GM23248 (cell line): Measurements from ENCODE around the gene SVEP1. TPM values are rescaled to one million over a fixed set of nuclear protein-coding genes. Genes with fewer than 3 reads are reported as not detected.
"Not testable (repeated sequence)": the region's sequence is repeated elsewhere in the genome, so short reads cannot be mapped to it uniquely, and the experiment has no call there.

Experiments
- DNase-seq: peaks from one replicate; pipeline ENCODE4 v3.0.0-alpha.2; 2015
- H2AFZ ChIP-seq: fragments of 200-600 bp; sonication (generic); 2 replicates; pipeline ENCODE4 v1.6.1; 2016; ENCODE audit warnings: antibody characterized with exemption
- H3F3A ChIP-seq: fragments of 200-600 bp; sonication (generic); 2 replicates; pipeline ENCODE4 v1.6.1; 2016; ENCODE audit warnings: mild to moderate bottlenecking, antibody characterized with exemption, mixed run types; ENCODE audit not compliant: insufficient read depth
- H3K27ac ChIP-seq: fragments of 200-600 bp; sonication (generic); 2 replicates; pipeline ENCODE4 v1.5.1; 2016; ENCODE audit warnings: mild to moderate bottlenecking
- H3K27me3 ChIP-seq: fragments of 200-600 bp; sonication (generic); replicated peaks from 2 replicates; pipeline ENCODE4 v1.6.1; 2016; ENCODE audit warnings: mild to moderate bottlenecking; ENCODE audit not compliant: insufficient read depth
- H3K36me3 ChIP-seq: fragments of 200-600 bp; sonication (generic); 2 replicates; pipeline ENCODE4 v1.6.1; 2016; ENCODE audit warnings: low read depth, mild to moderate bottlenecking
- H3K4me1 ChIP-seq: fragments of 200-600 bp; sonication (generic); 2 replicates; pipeline ENCODE4 v1.6.1; 2016; ENCODE audit warnings: mild to moderate bottlenecking; ENCODE audit not compliant: insufficient read depth
- H3K4me2 ChIP-seq: fragments of 200-600 bp; sonication (generic); one replicate; pipeline ENCODE4 v1.6.1; 2016; ENCODE audit warnings: mild to moderate bottlenecking; ENCODE audit not compliant: unreplicated experiment
- H3K4me3 ChIP-seq: fragments of 200-600 bp; sonication (generic); 2 replicates; pipeline ENCODE4 v1.5.1; 2016; ENCODE audit warnings: mild to moderate bottlenecking
- H3K79me2 ChIP-seq: fragments of 200-600 bp; sonication (generic); 2 replicates; pipeline ENCODE4 v1.6.1; 2016; ENCODE audit warnings: mild to moderate bottlenecking; ENCODE audit not compliant: insufficient read depth
- H3K9ac ChIP-seq: fragments of 200-600 bp; sonication (generic); 2 replicates; pipeline ENCODE4 v1.6.1; 2016; ENCODE audit warnings: mild to moderate bottlenecking
- H3K9me2 ChIP-seq: fragments of 200-600 bp; sonication (generic); 2 replicates; pipeline ENCODE4 v1.6.1; 2016; ENCODE audit warnings: mixed run types, mild to moderate bottlenecking, moderate library complexity; ENCODE audit not compliant: insufficient read depth
- H3K9me3 ChIP-seq: fragments of 200-600 bp; sonication (generic); one replicate; pipeline ENCODE4 v1.6.1; 2017; ENCODE audit warnings: low read depth
- H4K20me1 ChIP-seq: fragments of 200-600 bp; sonication (generic); 2 replicates; pipeline ENCODE4 v1.6.0; 2016; ENCODE audit not compliant: insufficient read depth
- EZH2 ChIP-seq: fragments of 200-600 bp; sonication (generic); IDR thresholded peaks from 2 replicates; pipeline ENCODE4 v1.6.1; 2018; ENCODE audit warnings: antibody characterized with exemption, mild to moderate bottlenecking; ENCODE audit not compliant: insufficient read depth, poor library complexity, severe bottlenecking
- EZH2phosphoT487 ChIP-seq: fragments of 200-600 bp; sonication (generic); IDR thresholded peaks from 2 replicates; pipeline ENCODE4 v1.6.1; 2018; ENCODE audit warnings: antibody characterized with exemption, moderate library complexity, mild to moderate bottlenecking, low read depth; ENCODE audit not compliant: insufficient read depth
- WGBS, 2 experiments: methylation state at CpG; one replicate each; pipeline ENCODE4 v1.1.6; 2015 to 2017; ENCODE audit warnings: low lambda C conversion rate in 2 of 2, low coverage in 1 of 2; ENCODE audit errors: missing lambda C conversion rate in 2 of 2; 5-methylcytosine and 5-hydroxymethylcytosine counted together
- in situ Hi-C: fragments of 300-500 bp; cut with MboI; formaldehyde crosslinking; loops from 2 replicates; pipeline ENCODE4 v1.15.0; 2020
- polyA plus RNA-seq: library from polyadenylated mRNA; unstranded; fragments of >200 nt; fragmentation: Nextera tagmentation; extraction: Ambion mirVana; gene quantifications from 2 replicates; pipeline ENCODE4 v1.2.1, GENCODE V29; 2016
- total RNA-seq: library from RNA; depleted of rRNA; stranded (reverse); fragments of >200 nt; shearing (Covaris generic); gene quantifications from 2 replicates; pipeline ENCODE4 v1.2.3, GENCODE V29; 2014

SVEP1 gene
- total and polyA plus RNA-seq, 2 experiments from 2014 or later, result 13.6 to 47.3 TPM

DNA sequence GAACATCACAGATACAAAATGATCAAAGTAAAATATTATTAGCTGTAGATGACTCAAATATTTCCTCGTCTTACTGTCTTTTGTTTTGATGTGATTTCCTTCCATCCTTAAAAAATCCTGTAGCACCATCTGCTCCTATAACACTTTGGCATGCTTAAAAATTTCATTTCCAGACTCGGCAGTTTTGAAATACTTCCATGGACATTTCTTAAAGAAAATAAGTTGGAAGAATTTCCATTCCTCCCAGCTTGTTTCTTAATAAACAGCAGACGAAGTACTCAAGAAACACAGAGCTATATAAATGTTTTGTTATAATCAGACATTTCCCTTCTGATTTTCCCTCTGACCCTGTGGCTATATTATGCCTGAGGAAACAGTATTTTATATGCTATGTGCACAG, 41.2 kb upstream of the SVEP1 start:
- Histone ChIP-seq H3K27ac (no peak overlapping the region), H3F3A (peaks cover 18% of the 10 kb centered on the region), H3K9ac (no peak overlapping the region), H2AFZ (no peak overlapping the region), H3K4me1 (peaks cover 26% of the 10 kb centered on the region), H3K27me3 (no peaks in the 10 kb centered on the region), H4K20me1 (no peaks in the 10 kb centered on the region), H3K9me3 (no peaks in the 10 kb centered on the region), H3K79me2 (no peaks in the 10 kb centered on the region), H3K36me3 (no peaks in the 10 kb centered on the region), H3K4me2 (peak overlapping the region; percentile 18), H3K4me3 (no peak overlapping the region), H3K9me2 (no peaks in the 10 kb centered on the region)
- TF ChIP-seq EZH2, result no peak
- no peak for TF ChIP-seq EZH2phosphoT487
- WGBS, 2 experiments, result 37 to 41% methylated on average over 3 of the region's 3 CpGs
- no peak for DNase-seq
- in situ Hi-C loops, result no loop called here

DNA sequence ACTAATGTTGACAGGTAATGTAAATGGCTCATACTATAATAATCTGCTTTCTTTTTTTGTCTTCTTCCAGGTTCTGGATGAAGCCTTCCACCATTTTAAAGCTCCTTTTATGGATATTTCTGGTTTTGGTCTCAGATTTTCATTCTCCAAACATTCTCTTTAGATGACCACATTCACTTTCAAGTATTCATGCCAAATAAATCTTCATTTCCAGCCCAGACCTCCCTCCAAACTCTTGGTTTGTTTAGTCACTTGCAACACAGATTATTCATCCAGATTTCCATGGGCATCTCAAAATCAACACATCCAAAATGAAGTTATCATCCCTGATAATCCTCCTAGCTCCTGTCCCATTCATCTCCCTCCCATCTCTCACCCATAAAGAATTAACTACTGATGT, 40.3 kb upstream of the SVEP1 start:
- H3K9me3 ChIP-seq, result no peaks in the 10 kb centered on the region
- H3K4me3 ChIP-seq, result no peak overlapping the region
- peaks cover 28% of the 10 kb centered on the region for H3K4me1 ChIP-seq
- H2AFZ ChIP-seq, result peak overlapping the region; percentile 46
- H3K27ac ChIP-seq, result 0 out of 2 replicates have a peak overlapping the region, but pooled peaks have one; percentile 23
- H3K79me2 ChIP-seq, result no peaks in the 10 kb centered on the region
- H3K36me3 ChIP-seq, result no peaks in the 10 kb centered on the region
- no peaks in the 10 kb centered on the region for H3K27me3 ChIP-seq
- H3K4me2 ChIP-seq, result peak overlapping the region; percentile 18
- no peak overlapping the region for H3K9ac ChIP-seq
- no peaks in the 10 kb centered on the region for H3K9me2 ChIP-seq
- peaks cover 24% of the 10 kb centered on the region for H3F3A ChIP-seq
- peak; percentile 69 for DNase-seq
- H4K20me1 ChIP-seq, result no peaks in the 10 kb centered on the region
- in situ Hi-C loops, result no loop called here
- TF ChIP-seq EZH2 (no peak), EZH2phosphoT487 (no peak)

DNA sequence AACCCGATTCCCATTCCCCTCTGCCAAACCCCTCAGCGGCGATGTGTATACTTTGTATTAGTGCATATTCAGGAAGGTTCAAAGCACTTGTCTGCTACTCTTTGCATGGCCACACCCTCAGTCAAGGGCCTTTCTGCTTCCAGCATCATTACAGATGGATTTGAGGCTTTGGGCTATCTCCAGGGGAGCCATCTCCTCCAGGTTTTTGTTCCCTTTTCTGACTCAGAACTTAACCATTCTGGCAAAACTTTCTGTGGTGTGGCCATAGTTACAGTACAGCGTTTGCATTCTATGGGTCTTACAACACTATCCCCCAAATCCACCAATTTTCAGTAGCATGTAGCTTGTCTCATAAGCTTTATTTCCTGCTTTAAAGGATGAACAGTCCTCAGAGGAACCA, 36.0 kb upstream of the SVEP1 start:
- TF ChIP-seq EZH2 (no peak), EZH2phosphoT487 (no peak)
- Histone ChIP-seq H3K9ac (no peak overlapping the region), H2AFZ (peak overlapping the region; percentile 5; the same call in 1 of the 2 replicates), H3K4me3 (no peak overlapping the region), H3K36me3 (no peaks in the 10 kb centered on the region), H4K20me1 (no peaks in the 10 kb centered on the region), H3K9me2 (no peaks in the 10 kb centered on the region), H3K4me1 (peaks cover 23% of the 10 kb centered on the region), H3K4me2 (peak overlapping the region; percentile 11), H3K27ac (peak overlapping the region; percentile 72), H3K79me2 (no peaks in the 10 kb centered on the region), H3K27me3 (no peaks in the 10 kb centered on the region), H3F3A (peaks cover 24% of the 10 kb centered on the region), H3K9me3 (no peaks in the 10 kb centered on the region)
- in situ Hi-C loops, result no loop called here
- 17 to 18% methylated on average over 4 of the region's 4 CpGs for WGBS, 2 experiments
- peak; percentile 87 for DNase-seq

DNA sequence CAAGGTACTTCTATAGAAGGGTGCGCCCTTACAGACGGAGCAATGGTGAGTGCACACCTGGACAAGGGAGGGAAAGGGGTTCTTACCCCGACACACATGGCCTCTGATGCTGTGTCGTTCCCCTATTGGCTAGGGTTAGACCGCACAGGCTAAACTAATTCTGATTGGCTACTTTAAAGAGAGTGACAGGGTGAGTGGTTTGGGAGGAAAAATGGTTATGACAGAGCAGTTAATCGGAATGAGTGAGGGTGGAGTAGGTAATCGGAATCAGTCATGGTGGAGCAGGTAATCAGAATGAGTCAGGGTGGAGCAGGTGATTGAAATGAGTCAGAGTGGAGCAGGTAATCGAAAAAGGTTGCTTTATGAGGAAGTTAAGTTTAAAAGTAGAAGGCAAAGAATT, 35.0 kb upstream of the SVEP1 start:
- H3K27ac ChIP-seq, H3K27me3 ChIP-seq, H3K79me2 ChIP-seq, H3K9ac ChIP-seq, DNase-seq, H4K20me1 ChIP-seq, in situ Hi-C loops, H3K36me3 ChIP-seq, H3K9me3 ChIP-seq, H3K4me3 ChIP-seq, H3K9me2 ChIP-seq, H3K4me2 ChIP-seq, H2AFZ ChIP-seq: not testable (repeated sequence)
- Histone ChIP-seq H3F3A (peaks cover 14% of the 10 kb centered on the region), H3K4me1 (peaks cover 14% of the 10 kb centered on the region)
- WGBS, 2 experiments, result 83 to 86% methylated on average over 8 of the region's 8 CpGs

DNA sequence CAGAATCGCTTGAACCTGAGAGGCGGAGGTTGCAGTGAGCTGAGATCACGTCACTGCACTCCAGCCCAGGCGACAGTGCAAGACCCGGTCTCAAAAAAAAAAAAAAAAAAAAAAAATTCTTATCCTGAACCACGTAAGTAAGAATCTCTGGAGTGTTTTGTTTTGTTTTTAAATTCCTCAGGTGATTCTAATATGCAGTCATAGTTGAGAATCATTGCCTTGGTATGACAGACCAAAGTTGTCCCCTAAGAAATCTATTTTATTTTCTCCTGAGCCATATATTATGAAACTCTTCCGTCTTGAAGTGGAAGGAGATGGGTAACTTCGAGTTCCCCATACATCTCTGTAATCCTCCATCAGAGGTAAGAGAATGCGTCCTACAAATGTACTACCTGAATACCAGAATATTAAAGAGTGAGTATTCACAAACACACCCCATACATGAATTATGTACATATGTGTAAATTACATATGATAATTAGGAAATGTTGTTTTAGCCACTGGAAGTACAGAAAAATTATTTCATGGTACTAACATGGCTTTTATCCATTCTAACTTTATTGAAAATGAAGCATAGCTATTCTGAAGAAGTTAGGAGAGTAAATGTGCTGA, 26.7 kb upstream of the SVEP1 start:
- TF ChIP-seq EZH2 (no peak), EZH2phosphoT487 (no peak)
- WGBS, 2 experiments, result 51 to 58% methylated on average over 7 to 9 of the region's 9 CpGs
- no peaks in the 10 kb centered on the region for H3K27me3 ChIP-seq
- no peaks in the 10 kb centered on the region for H3K79me2 ChIP-seq
- H3K4me3 ChIP-seq, result no peak overlapping the region
- no peaks in the 10 kb centered on the region for H3F3A ChIP-seq
- no peak overlapping the region for H3K9ac ChIP-seq
- in situ Hi-C loops, result no loop called here
- H2AFZ ChIP-seq, result no peak overlapping the region
- H3K9me2 ChIP-seq, result no peaks in the 10 kb centered on the region
- H4K20me1 ChIP-seq, result no peaks in the 10 kb centered on the region
- H3K9me3 ChIP-seq, result no peaks in the 10 kb centered on the region
- H3K36me3 ChIP-seq, result no peaks in the 10 kb centered on the region
- peak; percentile 40 for DNase-seq
- H3K27ac ChIP-seq, result no peak overlapping the region
- H3K4me2 ChIP-seq, result no peak overlapping the region
- H3K4me1 ChIP-seq, result peaks cover 13% of the 10 kb centered on the region
